ENCODE measurements around the gene HTD2. TPM values are rescaled to one million over a fixed set of nuclear protein-coding genes. Genes with fewer than 3 reads are reported as not detected.

HTD2 gene
- total and polyA plus RNA-seq, 2 donors (not counting 1 experiment from before 2014, with no cell fraction given): 4.2 to 8.8 TPM

- Mint-ChIP-seq H3K4me1 (no peaks in the 10 kb centered on the region), H3K4me3 (no peak overlapping the region), H3K27me3 (no peaks in the 10 kb centered on the region), H3K9me3 (ENCODE audit: insufficient read depth) (no peaks in the 10 kb centered on the region), H3K27ac (no peak overlapping the region)
- CTCF ChIA-PET: interaction anchor here (0.8 kb wide), 1 partner anchor 116 kb away, joined by 3 read pairs; no protein-coding TSS in a partner anchor
- TF ChIP-seq CTCF (IDR thresholded peaks at IDR 0.05) (no peak), EZH2 (IDR thresholded peaks at IDR 0.05; ENCODE audit: borderline replicate concordance, insufficient read depth, low read depth, low read length, poor library complexity, severe bottlenecking) (no peak)
- 94% methylated on average over 8 of the region's 10 CpGs for WGBS (ENCODE audit: insufficient coverage)
- intact Hi-C loops (cut with micrococcal nuclease): no loop called here
- DNase-seq (no peak), ATAC-seq (ENCODE audit: low read depth) (no peak)
- Histone ChIP-seq H3K79me2 (ENCODE audit: control insufficient read depth, insufficient read depth, low read length) (peaks cover 18% of the 10 kb centered on the region), H3K27ac (ENCODE audit: low read length in 2 of 2) (no peak overlapping the region), H3K4me3 (ENCODE audit: control extremely low read depth in 1 of 5, extremely low read depth in 1 of 5, insufficient read depth in 1 of 5, low read depth in 2 of 5, low read length in 4 of 5) (no peak overlapping the region), H3K36me3 (replicated peaks in 1 of 2; ENCODE audit: control extremely low read depth in 1 of 2, control insufficient read depth in 1 of 2, extremely low read depth in 1 of 2, insufficient read depth in 2 of 2, low read length in 1 of 2) (peaks cover 1 to 28% of the 10 kb centered on the region in 2 experiments), H4K20me1 (ENCODE audit: control insufficient read depth, insufficient read depth, low read length, poor library complexity, severe bottlenecking) (no peaks in the 10 kb centered on the region), H3K4me1 (ENCODE audit: control insufficient read depth in 2 of 2, insufficient read depth in 2 of 2, low read length in 2 of 2) (no peaks in the 10 kb centered on the region), H3K4me2 (replicated peaks; ENCODE audit: low read depth, low read length, poor library complexity, severe bottlenecking) (no peak overlapping the region), H3K9me3 (ENCODE audit: control extremely low read depth in 1 of 3, control insufficient read depth in 2 of 3, insufficient read depth in 1 of 3, low read length in 2 of 3) (no peaks in the 10 kb centered on the region), H3K27me3 (replicated peaks in 1 of 4; ENCODE audit: control extremely low read depth in 1 of 4, control insufficient read depth in 3 of 4, insufficient read depth in 4 of 4, low read length in 3 of 4) (no peaks in the 10 kb centered on the region), H3K9ac (ENCODE audit: low read length) (no peak overlapping the region), H2AFZ (ENCODE audit: insufficient read depth, low read depth, low read length, poor library complexity, severe bottlenecking) (no peak overlapping the region)
- POLR2A ChIA-PET: no interaction called here
Measured at GRCh38 chr3:58258392-58259055, 47.8 kb upstream of the HTD2 start.

- TF ChIP-seq EZH2 (IDR thresholded peaks at IDR 0.05; ENCODE audit: borderline replicate concordance, insufficient read depth, low read depth, low read length, poor library complexity, severe bottlenecking): no peak
- TF ChIP-seq CTCF (IDR thresholded peaks at IDR 0.05): no peak
- peak; percentile 17 for ATAC-seq (ENCODE audit: low read depth)
- Mint-ChIP-seq H3K4me1 (no peaks in the 10 kb centered on the region), H3K9me3 (ENCODE audit: insufficient read depth) (no peaks in the 10 kb centered on the region), H3K4me3 (no peak overlapping the region), H3K27me3 (no peaks in the 10 kb centered on the region), H3K27ac (no peak overlapping the region)
- ChIA-PET POLR2A (no interaction called here), CTCF (interaction anchor here (0.9 kb wide), 1 partner anchor 43 kb away, joined by 3 read pairs; no protein-coding TSS in a partner anchor)
- Histone ChIP-seq H3K27ac (ENCODE audit: low read length in 2 of 2) (no peak overlapping the region), H3K79me2 (ENCODE audit: control insufficient read depth, insufficient read depth, low read length) (peaks cover 12% of the 10 kb centered on the region), H3K4me1 (ENCODE audit: control insufficient read depth in 2 of 2, insufficient read depth in 2 of 2, low read length in 2 of 2) (no peaks in the 10 kb centered on the region), H3K27me3 (replicated peaks in 1 of 4; ENCODE audit: control extremely low read depth in 1 of 4, control insufficient read depth in 3 of 4, insufficient read depth in 4 of 4, low read length in 3 of 4) (no peaks in the 10 kb centered on the region), H3K9ac (ENCODE audit: low read length) (no peak overlapping the region), H3K9me3 (ENCODE audit: control extremely low read depth in 1 of 3, control insufficient read depth in 2 of 3, insufficient read depth in 1 of 3, low read length in 2 of 3) (no peaks in the 10 kb centered on the region), H3K4me2 (replicated peaks; ENCODE audit: low read depth, low read length, poor library complexity, severe bottlenecking) (no peak overlapping the region), H3K4me3 (ENCODE audit: control extremely low read depth in 1 of 5, extremely low read depth in 1 of 5, insufficient read depth in 1 of 5, low read depth in 2 of 5, low read length in 4 of 5) (no peak overlapping the region), H3K36me3 (replicated peaks in 1 of 2; ENCODE audit: control extremely low read depth in 1 of 2, control insufficient read depth in 1 of 2, extremely low read depth in 1 of 2, insufficient read depth in 2 of 2, low read length in 1 of 2) (peaks cover 1 to 28% of the 10 kb centered on the region in 2 experiments), H4K20me1 (ENCODE audit: control insufficient read depth, insufficient read depth, low read length, poor library complexity, severe bottlenecking) (no peaks in the 10 kb centered on the region), H2AFZ (ENCODE audit: insufficient read depth, low read depth, low read length, poor library complexity, severe bottlenecking) (no peak overlapping the region)
- no peak for DNase-seq
- intact Hi-C loops (cut with micrococcal nuclease): no loop called here
- 88% methylated on average over 5 of the region's 6 CpGs for WGBS (ENCODE audit: insufficient coverage)
Measured at GRCh38 chr3:58260261-58260731, 46.0 kb upstream of the HTD2 start.

All from B cell (primary cell).